Neural progenitor cell (in vitro differentiated cells): Measurements from ENCODE around the gene WBP1L. TPM values are rescaled to one million over a fixed set of nuclear protein-coding genes. Genes with fewer than 3 reads are reported as not detected.
A peak's percentile ranks its signal among the peaks of the same experiment; 100 is the strongest.

Source experiments
- DNase-seq: peaks from one replicate; pipeline ENCODE4 v3.0.0-alpha.2; 2016; ENCODE audit warnings: low spot score
- H2AFZ ChIP-seq: fragments of 200-600 bp; sonication (generic); replicated peaks from 2 replicates; pipeline ENCODE4 v1.6.1; 2016; ENCODE audit warnings: antibody characterized with exemption
- H3F3A ChIP-seq: fragments of 200-600 bp; sonication (generic); 2 replicates; pipeline ENCODE4 v1.6.1; 2016; ENCODE audit warnings: antibody characterized with exemption, low read depth
- H3K27ac ChIP-seq: fragments of 200-600 bp; sonication (generic); 2 replicates; pipeline ENCODE4 v1.5.1; 2016; ENCODE audit warnings: mild to moderate bottlenecking
- H3K27me3 ChIP-seq: fragments of 200-600 bp; sonication (generic); 2 replicates; pipeline ENCODE4 v1.6.1; 2016; ENCODE audit warnings: mild to moderate bottlenecking, moderate library complexity
- H3K36me3 ChIP-seq: fragments of 200-600 bp; sonication (generic); 2 replicates; pipeline ENCODE4 v1.5.1; 2016
- H3K4me1 ChIP-seq: fragments of 200-600 bp; sonication (generic); 2 replicates; pipeline ENCODE4 v1.6.1; 2016; ENCODE audit warnings: mixed run types
- H3K4me2 ChIP-seq: fragments of 200-600 bp; sonication (generic); 2 replicates; pipeline ENCODE4 v1.6.1; 2016
- H3K4me3 ChIP-seq: fragments of 200-600 bp; sonication (generic); 2 replicates; pipeline ENCODE4 v1.5.1; 2016
- H3K79me2 ChIP-seq: fragments of 200-600 bp; sonication (generic); 2 replicates; pipeline ENCODE4 v1.6.1; 2016; ENCODE audit warnings: low read depth
- H3K9ac ChIP-seq: fragments of 200-600 bp; sonication (generic); 2 replicates; pipeline ENCODE4 v1.6.1; 2016
- H3K9me3 ChIP-seq: fragments of 200-600 bp; sonication (generic); 2 replicates; pipeline ENCODE4 v1.5.1; 2016; ENCODE audit warnings: low read depth
- H4K20me1 ChIP-seq: fragments of 200-600 bp; sonication (generic); 2 replicates; pipeline ENCODE4 v1.6.1; 2016; ENCODE audit warnings: low read depth
- H3K27ac Mint-ChIP-seq: 3 replicates; pipeline ENCODE4 v1.8.0; 2021; ENCODE audit warnings: mixed read lengths
- H3K27me3 Mint-ChIP-seq: 2 replicates; pipeline ENCODE4 v1.8.0; 2022; ENCODE audit warnings: low read depth, mild to moderate bottlenecking, inconsistent platforms, moderate library complexity, mixed read lengths; ENCODE audit not compliant: insufficient read depth
- H3K36me3 Mint-ChIP-seq: 3 replicates; pipeline ENCODE4 v1.8.0; 2021; ENCODE audit warnings: mixed read lengths
- H3K4me1 Mint-ChIP-seq: 3 replicates; pipeline ENCODE4 v1.8.0; 2021; ENCODE audit warnings: mixed read lengths
- H3K4me3 Mint-ChIP-seq: 3 replicates; pipeline ENCODE4 v1.8.0; 2021; ENCODE audit warnings: mild to moderate bottlenecking, moderate library complexity, mixed read lengths
- H3K9me3 Mint-ChIP-seq: 3 replicates; pipeline ENCODE4 v1.8.0; 2020; ENCODE audit warnings: mixed read lengths
- EZH2 ChIP-seq: fragments of 200-600 bp; sonication (generic); IDR thresholded peaks from 2 replicates; pipeline ENCODE4 v1.6.1; 2017; ENCODE audit warnings: antibody characterized with exemption, mild to moderate bottlenecking, moderate library complexity
- EZH2phosphoT487 ChIP-seq: fragments of 200-600 bp; sonication (generic); IDR thresholded peaks from 2 replicates; pipeline ENCODE4 v1.6.1; 2017; ENCODE audit warnings: antibody characterized with exemption
- total RNA-seq: library from RNA; depleted of rRNA; stranded (reverse); fragments of >200 nt; gene quantifications from 2 replicates; pipeline ENCODE4 v1.2.3, GENCODE V29; 2015; ENCODE audit warnings: low replicate concordance
- TF ChIP-seq, protein P1 (sequence below): fragments of 200-600 bp; sonication (generic); IDR thresholded peaks from 2 replicates; pipeline ENCODE4 v1.5.1; 2017; ENCODE audit warnings: antibody characterized with exemption, mild to moderate bottlenecking

The WBP1L gene
- total RNA-seq, 1 donor from 2014 or later, result 21.1 TPM

DNA sequence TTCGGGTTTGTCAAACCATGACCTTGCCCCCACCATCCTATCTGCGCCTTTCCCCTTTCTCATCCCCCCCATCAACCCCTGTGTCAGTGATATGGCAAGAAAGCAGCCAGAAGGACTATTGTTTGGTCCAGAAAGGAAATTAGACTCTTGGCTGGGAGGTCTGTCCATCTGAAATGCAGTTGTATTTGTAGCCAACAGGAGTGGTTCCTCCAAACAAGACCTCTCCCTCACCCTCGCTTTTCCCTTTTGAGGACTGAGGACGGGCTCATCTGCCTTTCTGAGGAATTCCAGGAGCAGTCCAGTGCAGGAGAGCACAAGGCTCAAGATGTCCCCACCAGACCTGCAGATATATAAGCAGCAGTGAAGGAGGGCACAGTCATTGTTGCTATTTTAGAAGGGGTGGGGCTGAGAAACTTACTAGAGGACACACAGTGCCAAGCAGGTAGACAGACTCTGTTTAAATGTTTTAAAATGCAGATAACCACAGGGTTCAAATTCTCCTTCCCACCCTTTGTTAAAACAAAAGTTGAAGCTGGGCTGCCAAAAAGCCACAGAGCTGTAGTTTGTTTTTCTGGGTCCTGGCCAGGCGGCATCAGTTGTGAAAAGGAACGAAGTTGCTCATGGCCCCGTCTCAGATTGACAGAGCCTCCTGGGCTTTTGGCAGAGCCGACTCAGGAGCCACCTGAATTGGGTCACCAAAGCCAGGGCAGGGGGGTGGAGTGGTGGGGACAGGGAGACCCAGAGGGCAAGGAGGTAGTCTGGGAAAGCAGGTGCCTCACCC, 56.1 kb downstream of the WBP1L start:
- Histone ChIP-seq H4K20me1 (peaks cover 5% of the 10 kb centered on the region), H3K9me3 (no peaks in the 10 kb centered on the region), H3K4me2 (no peak overlapping the region), H2AFZ (no peak overlapping the region), H3F3A (no peaks in the 10 kb centered on the region), H3K27me3 (no peaks in the 10 kb centered on the region), H3K27ac (no peak overlapping the region), H3K4me3 (no peak overlapping the region), H3K9ac (no peak overlapping the region), H3K79me2 (no peaks in the 10 kb centered on the region), H3K4me1 (peaks cover 10% of the 10 kb centered on the region), H3K36me3 (no peaks in the 10 kb centered on the region)
- Mint-ChIP-seq H3K4me1 (peaks cover 50% of the 10 kb centered on the region), H3K9me3 (no peaks in the 10 kb centered on the region), H3K27ac (peak overlapping the region; percentile 25), H3K4me3 (no peak overlapping the region), H3K27me3 (peaks cover 3% of the 10 kb centered on the region), H3K36me3 (peaks cover 23% of the 10 kb centered on the region)
- TF ChIP-seq, protein P1, sequence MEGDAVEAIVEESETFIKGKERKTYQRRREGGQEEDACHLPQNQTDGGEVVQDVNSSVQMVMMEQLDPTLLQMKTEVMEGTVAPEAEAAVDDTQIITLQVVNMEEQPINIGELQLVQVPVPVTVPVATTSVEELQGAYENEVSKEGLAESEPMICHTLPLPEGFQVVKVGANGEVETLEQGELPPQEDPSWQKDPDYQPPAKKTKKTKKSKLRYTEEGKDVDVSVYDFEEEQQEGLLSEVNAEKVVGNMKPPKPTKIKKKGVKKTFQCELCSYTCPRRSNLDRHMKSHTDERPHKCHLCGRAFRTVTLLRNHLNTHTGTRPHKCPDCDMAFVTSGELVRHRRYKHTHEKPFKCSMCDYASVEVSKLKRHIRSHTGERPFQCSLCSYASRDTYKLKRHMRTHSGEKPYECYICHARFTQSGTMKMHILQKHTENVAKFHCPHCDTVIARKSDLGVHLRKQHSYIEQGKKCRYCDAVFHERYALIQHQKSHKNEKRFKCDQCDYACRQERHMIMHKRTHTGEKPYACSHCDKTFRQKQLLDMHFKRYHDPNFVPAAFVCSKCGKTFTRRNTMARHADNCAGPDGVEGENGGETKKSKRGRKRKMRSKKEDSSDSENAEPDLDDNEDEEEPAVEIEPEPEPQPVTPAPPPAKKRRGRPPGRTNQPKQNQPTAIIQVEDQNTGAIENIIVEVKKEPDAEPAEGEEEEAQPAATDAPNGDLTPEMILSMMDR, result no peak
- TF ChIP-seq EZH2phosphoT487, result no peak
- TF ChIP-seq EZH2, result no peak
- no peak for DNase-seq

- no peaks in the 10 kb centered on the region for H3K36me3 ChIP-seq
- no peak overlapping the region for H3K4me3 ChIP-seq
- no peak overlapping the region for H3K4me2 ChIP-seq
- H2AFZ ChIP-seq, result no peak overlapping the region
- H3K4me3 Mint-ChIP-seq, result no peak overlapping the region
- peaks cover 23% of the 10 kb centered on the region for H3K36me3 Mint-ChIP-seq
- H3K4me1 Mint-ChIP-seq, result peaks cover 43% of the 10 kb centered on the region
- no peaks in the 10 kb centered on the region for H3F3A ChIP-seq
- no peak for DNase-seq
- no peaks in the 10 kb centered on the region for H3K9me3 ChIP-seq
- no peak overlapping the region for H3K9ac ChIP-seq
- no peak overlapping the region for H3K27ac ChIP-seq
- H3K79me2 ChIP-seq, result no peaks in the 10 kb centered on the region
- TF ChIP-seq EZH2phosphoT487 (no peak), EZH2 (no peak)
- TF ChIP-seq, protein P1, result no peak
- H4K20me1 ChIP-seq, result peaks cover 5% of the 10 kb centered on the region
- peak overlapping the region; percentile 25 for H3K27ac Mint-ChIP-seq
- H3K4me1 ChIP-seq, result peaks cover 10% of the 10 kb centered on the region
- no peaks in the 10 kb centered on the region for H3K27me3 ChIP-seq
- no peaks in the 10 kb centered on the region for H3K9me3 Mint-ChIP-seq
- peaks cover 1% of the 10 kb centered on the region for H3K27me3 Mint-ChIP-seq
Measured at GRCh38 chr10:102800611-102801335, 57.0 kb downstream of the WBP1L start.

DNA sequence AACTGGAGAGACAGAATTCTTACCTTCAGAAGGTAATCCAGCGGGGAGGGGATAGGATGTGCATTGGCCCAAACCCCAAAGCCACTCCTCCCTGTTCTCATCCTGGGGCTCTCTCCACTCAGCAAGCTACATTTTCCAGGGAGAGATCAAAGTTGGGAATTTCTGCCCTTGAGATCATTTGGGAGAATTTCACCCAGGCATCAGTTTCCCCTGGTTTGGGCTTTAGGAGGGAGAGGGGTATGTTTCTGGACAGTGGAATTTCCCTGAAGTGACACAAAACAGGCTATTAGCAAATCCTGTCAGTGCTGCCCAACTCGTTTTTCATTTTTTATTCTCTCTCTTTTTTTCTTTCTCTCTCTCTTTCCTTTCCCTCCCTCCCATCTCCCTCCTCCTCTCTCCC, 57.7 kb downstream of the WBP1L start:
- Mint-ChIP-seq H3K4me1 (peaks cover 35% of the 10 kb centered on the region), H3K27me3 (no peaks in the 10 kb centered on the region), H3K27ac (no peak overlapping the region), H3K4me3 (no peak overlapping the region), H3K9me3 (no peaks in the 10 kb centered on the region), H3K36me3 (peaks cover 23% of the 10 kb centered on the region)
- no peak overlapping the region for H3K9ac ChIP-seq
- no peak overlapping the region for H3K27ac ChIP-seq
- no peak overlapping the region for H3K4me2 ChIP-seq
- no peak overlapping the region for H2AFZ ChIP-seq
- H3K4me3 ChIP-seq, result no peak overlapping the region
- H3K4me1 ChIP-seq, result peaks cover 10% of the 10 kb centered on the region
- no peaks in the 10 kb centered on the region for H3F3A ChIP-seq
- H3K36me3 ChIP-seq, result no peaks in the 10 kb centered on the region
- H3K9me3 ChIP-seq, result no peaks in the 10 kb centered on the region
- no peak for DNase-seq
- peaks cover 2% of the 10 kb centered on the region for H4K20me1 ChIP-seq
- no peak for TF ChIP-seq EZH2phosphoT487
- no peak for TF ChIP-seq EZH2
- TF ChIP-seq, protein P1, result no peak
- no peaks in the 10 kb centered on the region for H3K27me3 ChIP-seq
- no peaks in the 10 kb centered on the region for H3K79me2 ChIP-seq
